GM12801 (cell line): ENCODE data around the gene HOXD12.

ENCODE experiments used
- CTCF ChIP-seq: IDR thresholded peaks from one replicate; pipeline ENCODE4 v1.5.1; 2011; ENCODE audit warnings: control low read depth; ENCODE audit not compliant: insufficient read length; ENCODE audit errors: extremely low read depth

The HOXD12 gene

DNA sequence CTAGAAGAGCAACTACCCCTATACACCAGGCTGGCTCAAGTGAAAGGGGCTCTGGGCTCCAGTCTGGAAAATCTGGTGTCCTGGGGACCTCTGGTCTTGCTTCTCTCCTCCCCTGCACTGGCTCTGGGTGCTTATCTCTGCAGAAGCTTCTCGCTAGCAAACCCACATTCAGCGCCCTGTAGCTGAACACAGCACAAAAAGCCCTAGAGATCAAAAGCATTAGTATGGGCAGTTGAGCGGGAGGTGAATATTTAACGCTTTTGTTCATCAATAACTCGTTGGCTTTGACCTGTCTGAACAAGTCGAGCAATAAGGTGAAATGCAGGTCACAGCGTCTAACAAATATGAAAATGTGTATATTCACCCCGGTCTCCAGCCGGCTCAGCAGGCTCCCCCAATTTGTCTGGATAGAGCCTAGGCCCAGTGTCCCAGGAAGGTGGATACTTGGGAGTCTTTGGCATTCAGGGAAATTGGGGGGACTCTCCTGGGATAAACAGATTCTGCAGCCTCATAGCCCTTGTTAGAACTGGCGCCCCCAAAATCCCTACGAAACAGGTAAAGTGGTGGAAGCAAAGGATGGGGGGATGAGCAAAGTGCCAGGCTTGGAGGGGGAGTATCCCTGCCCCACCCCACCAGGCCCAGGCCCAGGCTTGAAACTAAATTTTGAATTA lies 49.3 kb downstream of the HOXD12 start:
- TF ChIP-seq CTCF = no peak

DNA sequence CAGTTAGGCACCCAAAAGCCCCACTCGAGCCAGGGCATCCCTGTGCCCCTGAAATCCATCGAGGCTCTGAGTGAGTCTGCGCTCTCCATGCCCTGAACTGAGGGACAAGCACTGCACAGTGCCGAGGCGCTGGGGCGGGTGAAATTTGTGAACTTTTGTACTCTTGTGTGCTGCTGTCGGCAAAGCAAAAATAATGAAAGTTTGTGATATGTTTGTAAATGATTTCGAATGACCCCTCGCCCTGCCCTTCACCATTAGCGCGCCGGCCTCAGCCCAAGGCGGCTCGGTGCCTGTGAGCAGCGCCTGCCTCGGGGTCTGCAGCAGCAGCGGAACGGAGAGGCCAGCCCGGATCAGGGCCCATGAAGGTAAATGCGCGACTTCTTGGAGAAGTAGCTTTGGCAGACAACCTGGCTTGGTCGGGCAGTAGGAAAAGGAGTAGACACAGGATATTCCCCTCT lies 49.9 kb downstream of the HOXD12 start:
- no peak for TF ChIP-seq CTCF

DNA sequence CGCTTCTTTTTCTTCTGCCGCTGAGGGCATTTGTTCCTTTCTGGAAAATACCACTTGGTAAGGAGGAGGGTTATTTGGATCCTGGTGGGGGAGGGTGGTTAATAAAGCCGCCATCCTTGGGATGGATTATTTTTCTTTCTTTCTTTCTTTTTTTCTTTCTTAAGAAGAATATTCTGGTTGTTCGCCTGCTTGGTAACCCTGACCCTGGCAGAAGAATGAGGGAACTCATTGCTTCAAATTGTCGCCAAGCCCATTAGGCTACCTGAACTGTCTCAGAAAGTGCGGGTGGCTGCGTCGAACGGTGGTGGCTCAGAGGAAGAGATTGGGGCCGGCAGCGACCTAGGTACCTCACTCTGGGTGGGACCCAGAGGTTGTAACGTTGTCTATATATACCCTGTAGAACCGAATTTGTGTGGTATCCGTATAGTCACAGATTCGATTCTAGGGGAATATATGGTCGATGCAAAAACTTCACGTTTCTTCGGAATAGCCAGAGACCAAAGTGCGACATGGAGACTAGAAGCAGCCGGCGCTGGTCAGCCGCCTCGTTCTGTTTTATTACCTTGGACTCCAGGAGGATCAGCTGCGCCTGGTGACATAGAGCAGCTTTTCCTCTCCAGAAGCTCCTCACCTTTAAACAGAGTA lies 50.5 kb downstream of the HOXD12 start:
- no peak for TF ChIP-seq CTCF

GRCh38 chr2:176150584-176151441 lies 51.2 kb downstream of the HOXD12 start:
- no peak for TF ChIP-seq CTCF

- TF ChIP-seq CTCF = no peak
These were observed 52.1 kb downstream of the HOXD12 start, which contains the start of gene HOXD4 for GRCh38 chr2:176151442-176152287. Gene HOXD4, plus strand, starts transcription at chr2:176151550. Its CDS starts 84 bp downstream, at chr2:176151634.
